ENCODE results near the gene DEXI.

- TF ChIP-seq RAD21 (conservative IDR thresholded peaks at IDR 0.05) = no peak
- no peak for TF ChIP-seq POLR2AphosphoS5 (IDR thresholded peaks at IDR 0.05)
- no peak for TF ChIP-seq CTCF (IDR thresholded peaks at IDR 0.05; ENCODE audit: poor library complexity, severe bottlenecking)
- TF ChIP-seq, protein P1, sequence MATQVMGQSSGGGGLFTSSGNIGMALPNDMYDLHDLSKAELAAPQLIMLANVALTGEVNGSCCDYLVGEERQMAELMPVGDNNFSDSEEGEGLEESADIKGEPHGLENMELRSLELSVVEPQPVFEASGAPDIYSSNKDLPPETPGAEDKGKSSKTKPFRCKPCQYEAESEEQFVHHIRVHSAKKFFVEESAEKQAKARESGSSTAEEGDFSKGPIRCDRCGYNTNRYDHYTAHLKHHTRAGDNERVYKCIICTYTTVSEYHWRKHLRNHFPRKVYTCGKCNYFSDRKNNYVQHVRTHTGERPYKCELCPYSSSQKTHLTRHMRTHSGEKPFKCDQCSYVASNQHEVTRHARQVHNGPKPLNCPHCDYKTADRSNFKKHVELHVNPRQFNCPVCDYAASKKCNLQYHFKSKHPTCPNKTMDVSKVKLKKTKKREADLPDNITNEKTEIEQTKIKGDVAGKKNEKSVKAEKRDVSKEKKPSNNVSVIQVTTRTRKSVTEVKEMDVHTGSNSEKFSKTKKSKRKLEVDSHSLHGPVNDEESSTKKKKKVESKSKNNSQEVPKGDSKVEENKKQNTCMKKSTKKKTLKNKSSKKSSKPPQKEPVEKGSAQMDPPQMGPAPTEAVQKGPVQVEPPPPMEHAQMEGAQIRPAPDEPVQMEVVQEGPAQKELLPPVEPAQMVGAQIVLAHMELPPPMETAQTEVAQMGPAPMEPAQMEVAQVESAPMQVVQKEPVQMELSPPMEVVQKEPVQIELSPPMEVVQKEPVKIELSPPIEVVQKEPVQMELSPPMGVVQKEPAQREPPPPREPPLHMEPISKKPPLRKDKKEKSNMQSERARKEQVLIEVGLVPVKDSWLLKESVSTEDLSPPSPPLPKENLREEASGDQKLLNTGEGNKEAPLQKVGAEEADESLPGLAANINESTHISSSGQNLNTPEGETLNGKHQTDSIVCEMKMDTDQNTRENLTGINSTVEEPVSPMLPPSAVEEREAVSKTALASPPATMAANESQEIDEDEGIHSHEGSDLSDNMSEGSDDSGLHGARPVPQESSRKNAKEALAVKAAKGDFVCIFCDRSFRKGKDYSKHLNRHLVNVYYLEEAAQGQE (IDR thresholded peaks at IDR 0.05; ENCODE audit: borderline replicate concordance) = no peak
Observed at GRCh38 chr16:10927497-10928112, 14.7 kb downstream of the DEXI start.

Measured in neural cell (in vitro differentiated cells).